Ramos (cell line): ENCODE measurements around the gene MCM8.

Source experiments
- in situ Hi-C: fragments of 300-500 bp; cut with MboI; formaldehyde crosslinking; loops from one replicate; pipeline ENCODE4 v1.14.3; 2022; ENCODE audit warnings: low sequenced_read_pairs; ENCODE audit not compliant: unreplicated experiment

MCM8 gene

DNA sequence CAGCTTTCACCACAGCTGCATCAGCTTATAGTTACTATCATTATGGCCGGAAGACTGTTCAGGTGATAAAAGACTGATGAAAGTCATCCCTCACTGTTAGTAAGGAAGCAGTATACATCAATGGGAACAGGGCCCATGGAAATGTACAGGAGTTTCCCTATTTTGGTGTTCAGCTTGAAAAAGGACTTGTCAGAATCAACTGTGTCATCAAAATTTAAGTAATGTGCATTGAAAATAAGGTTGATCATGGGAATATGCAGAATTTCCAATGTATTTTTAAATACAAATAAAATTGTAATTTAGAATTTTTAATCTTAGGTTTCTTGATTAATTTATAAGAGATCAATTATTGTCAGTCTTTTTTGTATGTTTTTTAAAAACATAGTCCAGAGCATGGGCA lies 86.6 kb downstream of the MCM8 start:
- in situ Hi-C loops: no loop called here

DNA sequence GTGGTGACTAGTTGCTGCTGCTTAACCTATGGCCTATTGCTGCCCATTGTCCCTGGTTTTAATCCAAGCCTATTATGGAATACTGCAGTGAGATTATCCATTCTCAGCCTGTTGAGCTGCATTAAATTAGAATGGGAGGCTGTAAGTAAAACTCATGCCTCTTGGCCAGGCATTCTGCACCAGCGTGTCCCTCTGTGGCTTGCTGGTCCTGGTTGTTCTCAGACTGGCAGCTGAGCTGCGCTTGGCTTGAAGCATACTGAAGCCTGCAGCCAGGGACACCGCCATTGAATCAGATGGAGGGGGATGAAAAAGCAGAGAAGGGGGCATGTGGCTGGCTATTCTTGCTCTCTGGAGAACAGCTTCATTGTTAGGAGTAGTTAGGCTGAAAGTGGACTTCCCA lies 87.8 kb downstream of the MCM8 start:
- in situ Hi-C loops: no loop called here

DNA sequence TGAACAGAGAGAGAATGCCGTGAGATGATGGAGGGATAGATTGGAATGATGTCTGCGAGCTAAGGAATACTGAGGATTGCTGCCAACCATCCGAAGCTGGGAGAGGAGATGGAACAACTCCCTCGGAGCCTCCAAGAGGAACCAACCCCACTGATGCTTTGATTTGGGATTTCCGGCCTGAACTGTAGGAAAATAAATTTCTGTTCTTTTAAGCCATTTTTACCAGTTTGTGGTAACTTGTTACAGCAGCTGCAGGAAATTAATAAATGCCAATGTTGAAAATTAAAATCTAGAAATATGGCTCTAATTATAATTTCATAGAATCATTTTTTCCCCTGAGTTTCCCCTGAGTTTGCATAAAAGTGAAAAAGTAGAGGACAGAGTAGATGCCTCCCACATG lies 89.3 kb downstream of the MCM8 start:
- in situ Hi-C loops: no loop called here

DNA sequence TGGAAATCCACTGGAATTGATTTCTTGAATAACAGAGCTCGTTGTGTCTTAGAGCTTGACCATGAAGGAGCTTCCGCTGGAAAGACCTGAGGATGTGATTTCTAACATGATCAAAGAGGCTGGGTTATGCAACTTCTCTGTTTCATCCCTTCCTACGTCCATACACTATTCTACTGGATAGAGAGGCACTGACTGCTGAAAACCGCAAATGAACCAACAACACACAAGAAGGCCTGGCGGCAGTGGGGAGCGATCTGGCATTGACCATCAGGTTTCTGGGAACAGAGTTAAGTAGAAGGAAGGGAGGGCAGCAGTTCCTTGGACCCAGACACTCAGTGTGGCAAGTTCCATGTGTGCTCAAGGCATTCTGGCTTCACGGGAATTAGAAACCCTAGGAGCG lies 90.1 kb downstream of the MCM8 start:
- in situ Hi-C loops: no loop called here

DNA sequence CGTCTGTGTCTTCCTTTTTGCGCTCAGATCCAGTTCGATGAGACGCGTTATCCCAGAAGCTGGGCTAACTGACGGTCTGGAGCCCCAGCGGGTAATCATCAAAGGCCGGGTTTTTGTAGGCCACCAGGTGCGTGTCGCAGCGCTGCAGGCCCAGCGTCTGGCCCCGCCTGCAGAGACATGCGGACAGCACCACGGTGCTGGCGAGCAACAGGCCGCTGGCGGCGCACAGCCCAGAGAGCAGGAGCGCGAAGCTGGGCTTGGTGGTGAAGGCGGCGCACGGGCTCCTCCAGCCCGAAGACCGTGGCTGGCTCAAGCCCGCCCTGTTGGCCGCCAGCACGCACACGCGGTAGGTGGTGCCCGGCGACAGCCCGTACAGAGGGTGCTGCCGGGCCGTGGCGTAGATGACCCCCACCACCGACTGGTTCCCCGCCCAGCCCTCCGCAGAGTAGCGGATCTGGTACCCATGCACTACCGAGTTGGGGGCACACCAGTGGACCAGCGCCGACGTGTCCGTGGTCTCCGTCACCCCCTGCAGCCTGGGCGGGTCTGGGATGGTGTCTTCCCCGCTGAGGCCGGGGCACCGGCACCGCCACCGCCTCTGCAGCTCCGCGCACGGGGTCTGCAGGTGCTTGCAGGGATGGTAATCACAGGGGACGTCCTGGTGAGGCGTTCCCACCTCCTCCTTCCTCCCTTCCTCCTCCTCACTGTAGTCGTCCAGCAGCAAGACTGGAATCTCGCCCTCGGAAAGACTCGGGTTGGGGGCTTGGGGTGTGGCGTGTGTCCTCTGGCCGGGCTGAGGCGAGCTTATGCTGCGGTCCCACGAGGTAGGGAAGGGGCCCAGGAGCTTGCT lies 90.7 kb downstream of the MCM8 start:
- in situ Hi-C loops: no loop called here

DNA sequence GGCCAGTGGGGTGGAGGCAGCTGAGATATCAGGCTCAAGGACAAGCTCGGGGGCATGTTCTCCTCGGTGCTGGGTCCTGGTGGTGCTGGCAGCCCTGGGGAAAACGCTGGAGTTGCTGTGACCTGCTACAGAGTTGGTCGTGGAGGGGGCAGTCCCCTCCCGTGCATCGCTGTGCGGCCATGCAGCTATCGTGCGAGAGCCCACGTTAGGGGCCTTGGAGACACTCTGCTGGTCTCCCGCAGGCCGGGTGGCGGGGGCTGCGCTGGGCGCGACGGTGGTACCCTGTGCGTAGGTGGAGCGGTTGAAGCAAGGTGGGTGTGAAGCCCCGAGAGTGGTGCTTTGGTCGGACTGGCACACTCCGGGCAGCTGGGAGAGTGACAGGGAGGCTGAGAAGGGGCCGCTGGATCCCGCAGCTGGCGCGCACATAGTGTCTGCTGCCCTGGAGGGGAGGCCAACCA lies 91.4 kb downstream of the MCM8 start:
- in situ Hi-C loops: no loop called here

DNA sequence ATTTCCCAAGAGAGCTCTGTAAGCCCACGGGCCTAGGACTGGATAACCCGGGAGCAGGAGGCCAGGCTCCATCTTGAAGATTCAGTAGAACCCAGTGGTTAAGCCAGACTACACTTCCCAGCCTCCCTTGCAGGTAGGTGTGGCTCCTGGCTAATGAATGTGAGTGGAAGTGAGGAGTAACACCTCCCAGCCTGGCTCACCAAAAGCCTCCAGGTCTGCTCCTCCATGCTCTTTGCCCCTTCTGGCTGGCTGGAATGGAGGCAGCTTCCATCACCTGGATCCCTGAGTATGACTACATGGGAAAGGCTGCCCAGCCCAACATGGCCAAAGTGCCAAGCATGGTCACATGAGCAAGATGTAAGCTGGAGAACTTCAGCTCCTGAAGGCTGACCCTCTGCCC lies 93.7 kb downstream of the MCM8 start:
- in situ Hi-C loops: no loop called here

DNA sequence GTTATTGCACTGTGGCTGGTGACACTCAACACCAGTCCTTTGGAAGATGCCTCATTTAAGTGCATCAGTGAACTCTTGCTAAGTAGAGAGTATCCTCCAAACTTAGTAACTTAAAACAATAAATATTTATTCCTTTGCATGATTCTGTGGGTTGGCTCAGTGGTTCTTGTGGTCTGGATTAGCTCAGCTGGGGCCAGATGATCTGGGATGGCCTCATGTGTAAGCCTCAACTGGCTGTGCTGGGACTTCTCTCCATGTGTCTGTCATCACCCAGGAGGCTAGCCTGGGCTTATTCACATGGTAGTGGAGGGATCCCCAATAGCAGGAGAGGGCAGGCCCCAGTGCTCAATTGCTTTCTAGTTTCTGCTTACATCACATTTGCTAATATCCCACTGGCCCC lies 95.1 kb downstream of the MCM8 start:
- in situ Hi-C loops: no loop called here

DNA sequence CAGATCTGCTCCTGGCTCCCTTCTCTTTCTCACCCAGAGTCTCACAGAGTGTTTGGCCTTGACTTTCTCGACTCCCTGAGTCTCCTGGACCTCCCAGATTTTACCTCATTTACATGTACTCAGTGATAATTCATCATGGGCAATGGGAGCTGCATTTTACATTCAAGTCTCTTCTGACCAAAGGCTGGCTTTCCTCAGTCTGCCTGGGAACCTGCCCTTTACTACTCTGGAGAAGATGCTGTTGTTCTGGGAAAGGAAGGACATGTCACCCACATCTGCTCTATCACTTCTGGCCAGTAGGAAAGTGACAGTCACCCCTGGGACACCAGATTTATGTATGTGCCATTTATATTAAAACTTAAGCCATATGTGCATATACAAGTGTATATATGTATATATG lies 96.0 kb downstream of the MCM8 start:
- in situ Hi-C loops: no loop called here

DNA sequence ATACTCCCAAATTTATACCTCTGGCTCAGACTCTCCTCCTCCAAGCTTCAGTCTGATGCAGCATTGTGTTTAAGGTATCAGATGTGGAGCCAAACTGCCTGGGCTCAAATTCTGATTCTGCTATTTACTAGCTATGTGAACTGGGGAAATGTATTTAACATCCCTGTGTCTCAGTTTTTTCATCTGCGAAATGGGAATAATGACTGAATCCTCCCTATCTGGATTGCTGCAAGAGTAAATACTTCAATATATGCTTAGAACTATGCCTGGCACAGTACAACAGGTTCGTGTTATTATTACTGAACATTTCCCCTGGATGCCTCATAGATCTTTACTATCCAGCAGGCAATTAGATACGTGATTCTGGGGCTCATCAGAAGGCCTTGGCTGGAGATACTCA lies 97.9 kb downstream of the MCM8 start:
- in situ Hi-C loops: no loop called here
